ENCODE measurements around the gene PYGO1. TPM values are rescaled to one million over a fixed set of nuclear protein-coding genes. Genes with fewer than 3 reads are reported as not detected.

The PYGO1 gene
- total and polyA plus RNA-seq, 4 donors, result 1.3 to 17.9 (median 4.7) TPM

Other genes with a start within 250 kb of the PYGO1 start
- 10 to 100 TPM; 60.7 to 75.0 TPM for gene CCPG1, start 180.0 kb downstream of the PYGO1 start, total RNA-seq
- gene CCPG1, start 180.0 kb downstream of the PYGO1 start, polyA plus RNA-seq, result 10 to 100 TPM; 24.0 to 46.9 TPM
- gene PIERCE2, start 179.8 kb downstream of the PYGO1 start, total RNA-seq, result 1 to 10 TPM; 5.7 to 5.9 TPM
- gene PIERCE2, start 179.8 kb downstream of the PYGO1 start, polyA plus RNA-seq, result 10 to 100 TPM in 1 of 2 donors, 1 to 10 TPM in 1; 2.8 to 10.3 TPM
- gene DNAAF4, start 80.1 kb downstream of the PYGO1 start, total RNA-seq, result 1 to 10 TPM; 9.1 to 9.9 TPM
- 1 to 10 TPM; 5.8 to 9.8 TPM for gene DNAAF4, start 80.1 kb downstream of the PYGO1 start, polyA plus RNA-seq
- 10 to 100 TPM; 11.7 to 21.9 TPM for gene PRTG, start 154.8 kb upstream of the PYGO1 start, total RNA-seq
- 1 to 10 TPM in 1 of 2 donors, under 1 TPM in 1; 0.68 to 2.8 TPM for gene PRTG, start 154.8 kb upstream of the PYGO1 start, polyA plus RNA-seq